PFSK-1 (cell line): ENCODE data around the gene BCAT1.

Source experiments
- FOXP2 ChIP-seq: optimal IDR thresholded peaks from 2 replicates; pipeline ENCODE3; 2011; ENCODE audit warnings: borderline replicate concordance, control low read depth, inconsistent platforms; ENCODE audit not compliant: insufficient read depth; ENCODE audit errors: extremely low read length, extremely low read depth
- POLR2AphosphoS5 ChIP-seq: IDR thresholded peaks from 2 replicates; pipeline ENCODE4 v1.6.1; 2012; ENCODE audit warnings: low read depth, mild to moderate bottlenecking, control low read depth, low read length, moderate library complexity
- REST ChIP-seq, 2 experiments: IDR thresholded peaks; 2 replicates each; pipeline versions ENCODE4 v1.6.1 to v1.8.0; 2011 to 2012; ENCODE audit warnings: low read depth in 2 of 2, low read length in 2 of 2, control low read depth in 1 of 2, inconsistent platforms in 1 of 2, mild to moderate bottlenecking in 1 of 2, moderate library complexity in 1 of 2; ENCODE audit not compliant: insufficient read depth in 1 of 2
- SIN3A ChIP-seq: IDR thresholded peaks from 2 replicates; pipeline ENCODE4 v1.6.1; 2012; ENCODE audit warnings: mild to moderate bottlenecking, low read length, moderate library complexity, borderline replicate concordance; ENCODE audit not compliant: insufficient read depth
- TAF1 ChIP-seq: IDR thresholded peaks from 2 replicates; pipeline ENCODE4 v1.6.1; 2012; ENCODE audit warnings: low read length, control low read depth, borderline replicate concordance; ENCODE audit not compliant: insufficient read depth

Gene BCAT1

GRCh38 chr12:24854908-24855307 is 94.0 kb downstream of the BCAT1 start:
- TF ChIP-seq TAF1 (no peak), POLR2AphosphoS5 (no peak), REST (IDR thresholded peaks at IDR 0.05; ENCODE audit: insufficient read depth in 1 of 2, low read depth in 2 of 2, low read length in 2 of 2) (no peak), FOXP2 (no peak), SIN3A (no peak)

DNA sequence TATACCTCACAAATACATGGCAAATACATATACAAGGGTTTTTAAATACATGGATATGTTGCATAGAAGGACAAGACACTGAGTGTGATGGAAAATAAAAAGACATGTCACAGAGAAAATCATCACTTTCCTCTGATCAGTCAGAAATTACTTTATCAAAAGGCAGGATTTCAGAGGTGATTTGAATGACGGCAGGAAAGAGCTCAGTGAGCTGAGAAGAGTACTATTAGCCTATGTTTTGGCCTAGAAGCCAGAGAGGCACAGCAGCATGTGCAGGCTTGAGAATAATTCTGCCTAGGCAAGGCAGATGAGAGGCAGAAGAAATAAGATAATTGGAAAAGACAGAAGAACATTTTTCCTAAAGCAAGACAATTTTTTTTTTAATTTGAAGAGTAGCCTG is 94.9 kb downstream of the BCAT1 start:
- TF ChIP-seq POLR2AphosphoS5: no peak
- no peak for TF ChIP-seq TAF1
- no peak for TF ChIP-seq REST (IDR thresholded peaks at IDR 0.05; ENCODE audit: insufficient read depth in 1 of 2, low read depth in 2 of 2, low read length in 2 of 2)
- no peak for TF ChIP-seq SIN3A
- no peak for TF ChIP-seq FOXP2

DNA sequence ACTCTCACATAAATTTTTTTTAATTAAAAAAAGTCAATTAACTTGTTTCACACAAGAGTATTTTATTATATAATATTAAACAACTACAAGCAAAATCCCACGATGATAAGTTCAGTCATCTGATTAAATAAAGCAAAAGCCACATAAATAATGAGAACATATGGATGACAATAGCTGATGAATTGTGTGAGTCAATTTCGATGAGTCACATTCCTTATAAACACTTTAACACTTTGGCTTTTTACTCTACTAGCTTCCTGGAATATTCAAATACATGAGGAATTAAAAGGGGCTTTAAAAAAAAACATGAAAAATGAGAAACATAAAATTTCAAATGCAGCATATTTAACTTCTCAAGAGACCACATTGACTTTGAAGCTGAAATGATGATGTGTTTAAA is 95.3 kb downstream of the BCAT1 start:
- TF ChIP-seq SIN3A (no peak), POLR2AphosphoS5 (no peak), TAF1 (no peak), FOXP2 (no peak)

DNA sequence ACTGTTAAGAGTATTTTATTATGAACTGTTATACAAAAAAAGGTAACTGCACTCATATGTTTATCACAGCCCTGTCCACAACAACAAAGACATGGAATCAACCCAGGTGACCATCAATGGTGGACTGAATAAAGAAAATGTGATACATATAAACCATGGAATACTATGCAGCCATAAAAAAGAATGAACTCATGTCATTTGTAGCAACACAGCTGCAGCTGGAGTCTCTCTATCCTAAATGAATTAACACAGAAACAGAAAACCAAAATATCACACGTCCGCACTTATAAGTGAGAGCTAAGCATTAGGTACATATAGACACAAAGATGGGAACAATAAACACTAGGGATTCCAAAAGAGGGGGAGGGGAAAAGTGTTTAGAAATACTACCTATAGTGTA is 95.8 kb downstream of the BCAT1 start:
- no peak for TF ChIP-seq FOXP2
- TF ChIP-seq REST (IDR thresholded peaks at IDR 0.05; ENCODE audit: insufficient read depth in 1 of 2, low read depth in 2 of 2, low read length in 2 of 2): no peak
- no peak for TF ChIP-seq TAF1
- TF ChIP-seq SIN3A: no peak
- TF ChIP-seq POLR2AphosphoS5: no peak

DNA sequence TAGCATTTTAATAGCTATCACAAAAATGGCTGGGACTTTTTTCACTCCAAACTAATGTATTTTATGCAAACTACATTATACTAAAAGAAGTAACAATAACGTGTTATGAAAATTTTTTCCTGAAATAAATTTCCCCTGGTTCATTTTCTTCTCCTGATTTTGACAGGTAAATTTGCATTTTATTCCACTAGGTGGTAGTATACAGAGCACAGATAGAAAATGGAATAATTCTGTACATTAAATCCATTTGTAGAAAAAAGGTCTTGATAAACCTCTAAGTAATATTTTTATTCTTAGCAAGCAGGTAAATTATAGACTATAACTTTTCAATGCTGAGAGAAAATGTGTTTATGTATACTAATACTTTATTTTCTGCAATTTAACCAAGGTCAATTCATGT is 96.5 kb downstream of the BCAT1 start:
- TF ChIP-seq SIN3A (no peak), REST (IDR thresholded peaks at IDR 0.05; ENCODE audit: insufficient read depth in 1 of 2, low read depth in 2 of 2, low read length in 2 of 2) (no peak), FOXP2 (no peak), TAF1 (no peak), POLR2AphosphoS5 (no peak)
